ELR (cell line): ENCODE results near the gene GRK3.

Experiments used
- DNase-seq: peaks from one replicate; pipeline ENCODE4 v3.0.0-alpha.2; 2015; ENCODE audit warnings: low read depth

Gene GRK3

GRCh38 chr22:25663654-25664053 lies 99.2 kb downstream of the GRK3 start:
- DNase-seq, result no peak

GRCh38 chr22:25666308-25666707 lies 101.8 kb downstream of the GRK3 start:
- DNase-seq, result no peak

DNA sequence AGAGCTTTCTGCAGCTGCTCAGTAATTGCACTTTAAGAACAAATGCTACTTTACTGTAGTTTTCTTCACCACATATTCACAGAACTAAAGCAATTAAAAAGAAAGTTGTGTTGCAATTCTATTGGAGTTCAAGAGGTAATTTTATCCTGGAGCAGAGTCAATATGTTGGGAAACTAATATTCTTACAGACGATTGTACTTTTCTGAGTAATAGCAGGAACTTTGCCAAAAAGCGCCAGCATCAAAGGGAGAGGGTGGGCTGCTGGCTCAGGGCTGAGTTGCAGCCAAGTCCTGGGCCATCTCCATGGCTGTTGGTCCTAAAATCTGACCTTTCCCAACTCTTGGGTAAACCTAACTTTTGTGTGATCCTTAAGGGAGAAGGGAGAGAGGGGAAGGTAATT lies 104.0 kb downstream of the GRK3 start:
- DNase-seq, result peak; percentile 13

GRCh38 chr22:25669253-25670069 lies 105.0 kb downstream of the GRK3 start:
- no peak for DNase-seq

DNA sequence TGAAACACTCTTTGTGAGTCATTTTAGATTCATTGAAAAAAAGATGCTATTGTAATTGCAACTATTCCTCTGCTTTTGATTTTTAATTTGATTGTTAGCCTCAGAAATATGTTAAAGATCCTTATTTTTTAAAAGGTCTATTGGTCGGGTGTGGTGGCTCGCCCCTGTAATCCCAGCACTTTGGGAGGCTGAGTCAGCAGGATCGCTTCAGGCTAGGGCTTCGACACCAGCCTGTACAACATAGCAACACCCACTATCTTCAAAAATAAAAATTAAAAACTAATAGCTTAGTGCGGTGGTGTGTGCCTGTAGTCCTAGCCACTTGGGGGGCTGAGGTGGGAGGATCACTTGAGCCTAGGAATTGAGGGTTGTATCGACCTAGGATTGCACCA lies 105.6 kb downstream of the GRK3 start:
- no peak for DNase-seq

DNA sequence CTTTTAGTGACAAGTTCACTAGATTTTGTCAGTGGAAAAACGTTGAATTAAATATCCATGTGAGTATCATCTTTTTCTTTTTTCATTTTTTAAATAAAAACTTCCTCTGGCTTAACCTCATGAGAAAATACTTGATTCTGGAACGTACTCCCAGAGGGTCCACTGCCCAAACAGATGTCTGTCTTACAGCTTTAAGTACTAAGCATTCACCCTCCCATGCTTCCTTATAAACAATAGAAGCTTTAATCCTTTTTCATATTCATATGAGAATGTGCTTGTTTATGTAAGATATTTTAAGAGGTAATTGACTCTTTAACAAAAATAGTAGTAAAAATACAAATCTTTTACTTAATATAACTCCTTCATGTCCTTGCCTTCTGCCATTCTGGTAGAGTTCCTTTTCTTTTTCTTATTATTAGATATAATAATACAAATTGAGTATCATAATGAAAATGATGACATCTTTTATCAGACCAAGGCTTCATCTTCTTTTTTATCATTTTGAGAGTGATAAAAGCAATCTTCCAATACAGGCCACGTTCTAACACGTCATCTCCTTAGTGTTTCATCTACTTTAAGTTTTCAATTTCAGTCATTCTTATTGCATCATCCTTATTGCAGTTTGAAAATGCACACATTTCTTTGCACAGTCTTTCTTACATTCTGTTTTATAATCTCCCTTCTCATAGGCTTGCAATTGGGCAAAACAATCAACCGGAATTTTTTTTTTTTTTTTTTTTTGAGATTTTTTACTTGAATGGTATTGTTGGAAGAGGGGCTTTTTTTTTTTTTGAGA lies 108.0 kb downstream of the GRK3 start:
- DNase-seq, result no peak

DNA sequence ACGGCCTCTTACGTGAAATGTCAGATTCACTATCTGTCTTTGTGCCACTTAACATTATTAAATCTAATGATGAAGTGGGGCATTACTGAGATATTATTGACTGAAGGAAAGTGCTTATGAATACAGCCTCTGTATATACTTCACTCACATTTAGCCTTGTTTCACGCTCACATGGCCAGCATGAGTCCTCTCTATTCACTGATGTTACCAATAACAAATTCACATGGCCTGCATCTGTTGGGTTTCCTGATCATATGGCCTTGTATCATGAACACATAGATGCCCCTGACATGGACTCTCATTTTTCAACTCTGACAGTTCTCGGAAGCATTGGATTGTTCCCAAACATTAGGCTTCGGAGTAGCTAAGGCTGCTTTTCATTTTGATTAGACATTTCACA lies 109.2 kb downstream of the GRK3 start:
- no peak for DNase-seq

GRCh38 chr22:25677631-25678030 lies 113.2 kb downstream of the GRK3 start:
- no peak for DNase-seq

GRCh38 chr22:25680051-25680450 lies 115.6 kb downstream of the GRK3 start:
- no peak for DNase-seq

DNA sequence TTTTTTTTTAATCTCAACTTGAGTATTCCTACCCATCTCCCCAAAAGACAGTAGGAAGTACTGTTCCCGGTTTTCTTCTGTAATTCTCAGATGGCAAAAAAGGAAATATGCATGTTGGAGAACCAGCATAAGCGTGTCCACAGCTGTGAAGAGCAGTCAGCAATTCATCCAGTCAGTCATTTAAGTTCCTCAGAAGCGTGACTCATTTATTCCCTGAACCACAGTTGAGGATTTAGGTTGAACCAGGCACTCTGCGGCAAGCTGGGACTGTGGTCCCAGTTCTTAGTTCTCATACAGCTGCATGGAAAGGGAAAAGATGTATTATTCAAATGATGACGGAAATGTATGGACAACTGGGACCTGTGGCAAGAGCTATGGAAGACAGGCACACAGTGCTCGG lies 116.5 kb downstream of the GRK3 start:
- peak; percentile 2 for DNase-seq

DNA sequence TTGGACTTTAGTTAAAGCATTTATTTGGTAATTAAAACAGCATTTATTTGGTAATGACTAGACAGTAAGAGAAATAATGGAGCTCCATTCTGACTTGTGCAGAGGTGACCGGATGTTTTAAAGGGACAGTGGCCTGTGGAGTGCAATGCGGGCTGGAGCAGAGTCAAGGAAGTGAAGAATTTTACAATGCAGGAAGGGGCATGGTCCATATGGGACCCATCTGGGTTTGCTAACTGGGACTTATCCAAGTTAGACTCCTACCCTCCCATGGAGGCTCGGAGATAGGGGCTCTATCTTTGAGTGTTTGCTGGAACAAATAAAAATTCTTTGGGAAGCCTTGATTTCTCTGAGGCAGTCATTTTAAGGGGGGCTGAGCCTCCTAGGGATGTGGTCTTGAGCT lies 117.6 kb downstream of the GRK3 start:
- no peak for DNase-seq

GRCh38 chr22:25688627-25689026 lies 124.2 kb downstream of the GRK3 start:
- no peak for DNase-seq

DNA sequence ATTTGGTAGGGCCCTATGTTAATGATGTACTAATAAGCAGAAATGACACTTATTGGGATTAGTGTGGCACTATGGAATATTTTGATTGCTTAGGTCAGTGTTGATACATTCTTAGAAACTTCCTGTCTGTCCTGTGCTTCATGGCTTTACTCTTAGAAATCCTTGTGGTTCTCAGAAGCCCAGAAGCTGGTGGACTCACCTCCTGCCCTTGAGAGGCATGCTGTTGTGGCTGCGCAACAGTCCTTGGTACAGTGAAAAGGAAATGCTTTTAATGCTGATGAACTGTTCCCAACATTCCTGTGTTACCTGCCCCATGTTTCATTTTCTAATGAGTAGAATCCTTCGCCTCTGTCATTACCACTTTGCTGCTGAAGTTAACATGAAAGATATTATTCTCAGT lies 125.2 kb downstream of the GRK3 start:
- peak; percentile 3 for DNase-seq

DNA sequence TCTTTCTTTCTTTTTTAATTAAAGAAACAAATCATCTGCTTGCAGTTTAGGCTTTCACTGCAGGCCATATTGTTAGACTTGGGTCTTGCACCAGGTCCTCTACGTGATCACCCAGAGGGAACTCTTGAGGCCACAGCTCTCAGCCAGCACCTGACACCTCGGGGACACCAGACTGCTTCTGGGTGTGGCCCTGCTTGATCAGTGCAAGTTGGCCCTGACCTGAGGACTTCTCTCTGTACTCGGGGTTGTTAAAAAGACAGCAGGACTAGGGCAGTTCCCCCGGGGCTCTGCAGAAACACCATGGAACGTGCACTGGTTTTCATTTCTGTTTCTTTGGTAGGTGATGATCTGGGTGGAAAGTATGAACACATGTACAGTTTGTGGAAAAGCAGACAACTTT lies 126.3 kb downstream of the GRK3 start:
- DNase-seq, result no peak

DNA sequence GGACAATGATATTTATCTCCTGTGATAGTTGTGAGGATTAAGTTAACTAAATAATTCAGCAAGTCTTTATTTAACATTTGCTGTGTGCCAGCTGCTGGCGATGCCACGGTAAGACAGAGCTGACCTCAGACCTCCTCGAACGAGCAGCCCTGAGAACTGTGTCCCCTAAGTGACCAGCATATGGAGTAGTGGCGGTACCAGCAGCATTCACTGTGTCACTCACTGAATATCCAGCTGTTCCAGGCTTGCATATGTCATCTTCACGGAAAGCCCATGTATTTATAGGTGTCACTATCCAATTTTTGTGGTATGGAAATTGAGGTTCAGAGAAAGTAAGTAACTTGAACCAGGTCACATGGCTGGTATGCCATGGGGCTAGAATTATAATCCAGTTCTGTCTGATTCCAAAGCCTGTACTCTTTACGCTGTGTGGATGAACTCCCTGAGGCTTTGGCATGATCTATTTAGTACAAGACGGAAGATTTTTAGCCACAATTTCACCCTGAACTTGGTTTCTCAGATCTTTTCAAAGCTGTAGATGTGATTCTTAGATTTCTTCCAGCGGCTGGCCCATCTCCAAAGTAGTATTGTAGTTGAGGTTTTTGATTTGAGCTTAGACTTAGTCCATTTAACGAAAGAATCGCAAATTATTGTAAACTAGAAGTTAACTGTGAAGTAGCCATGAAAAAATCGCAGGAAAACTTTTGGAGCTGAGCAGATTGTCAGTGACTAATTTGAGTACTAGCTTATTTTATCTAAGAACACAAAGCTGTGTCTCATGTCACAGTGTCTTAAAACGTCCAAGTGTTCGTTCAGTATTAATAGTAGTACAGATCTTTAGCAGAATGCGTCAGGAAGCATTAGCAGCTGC lies 128.2 kb downstream of the GRK3 start:
- DNase-seq, result no peak

DNA sequence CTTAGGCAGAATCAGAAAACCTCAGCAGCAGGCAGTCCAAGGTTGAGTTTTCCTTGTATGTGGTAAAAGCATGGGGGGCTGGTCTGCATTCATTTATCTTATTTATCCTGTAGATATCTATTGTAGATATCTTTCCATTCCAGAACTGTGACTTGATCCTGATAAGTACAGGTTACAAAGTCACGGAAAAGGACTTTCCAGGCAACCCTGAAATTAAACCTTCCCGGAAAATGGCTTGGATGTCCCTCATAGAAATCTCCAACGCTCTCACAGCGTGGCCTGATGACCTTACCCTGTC lies 128.7 kb downstream of the GRK3 start:
- no peak for DNase-seq

DNA sequence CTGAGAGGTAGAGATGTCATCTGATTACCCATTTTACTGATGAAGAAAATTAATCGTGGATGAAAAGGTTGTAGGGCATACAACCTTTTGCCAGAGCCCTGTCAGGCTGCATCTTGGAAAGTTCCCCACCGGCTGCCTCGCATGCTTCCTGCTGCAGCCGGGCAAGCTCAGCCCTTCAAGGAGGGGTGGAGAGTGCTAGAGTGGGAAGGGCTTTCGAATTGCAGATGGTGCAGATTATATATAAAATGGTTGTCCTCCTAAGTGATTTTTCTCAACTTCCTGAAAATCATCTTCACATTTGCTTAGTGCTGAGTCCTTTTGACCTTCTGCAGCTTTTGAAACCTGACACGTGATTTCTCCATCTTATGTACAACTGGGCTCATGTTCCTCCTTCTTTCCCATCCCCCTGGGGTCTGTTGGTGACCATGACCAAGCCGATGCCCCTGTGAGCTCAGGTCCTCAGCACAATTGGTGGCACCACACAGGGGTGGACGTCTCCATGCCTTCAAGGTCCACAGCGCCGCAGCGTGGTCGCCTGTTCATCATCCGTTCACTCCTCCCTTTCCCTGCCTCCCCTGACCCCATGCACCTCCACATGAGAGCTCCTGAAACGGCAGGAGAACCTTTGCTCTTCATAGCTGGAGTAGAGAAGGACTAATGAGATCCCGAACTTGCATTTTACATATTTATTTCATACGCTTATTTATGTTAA lies 129.9 kb downstream of the GRK3 start:
- no peak for DNase-seq

DNA sequence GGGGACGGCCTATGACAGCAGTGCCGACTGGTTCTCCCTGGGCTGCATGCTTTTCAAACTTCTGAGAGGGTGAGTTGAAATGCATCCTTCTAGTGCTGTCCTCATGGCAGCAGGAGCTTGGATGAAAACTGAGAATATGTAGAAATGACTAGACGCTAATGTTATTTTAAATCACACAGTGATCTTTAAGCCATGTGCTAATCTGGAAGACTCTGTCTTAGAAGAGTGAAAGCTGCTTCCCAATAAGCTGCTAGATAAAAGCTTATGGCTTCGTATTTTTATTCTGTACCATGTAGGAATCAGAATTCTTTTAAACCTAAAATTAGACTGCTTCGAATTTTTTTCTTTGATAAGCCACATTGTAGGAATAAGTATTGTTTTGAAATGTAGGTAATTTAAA lies 130.7 kb downstream of the GRK3 start:
- DNase-seq, result no peak

DNA sequence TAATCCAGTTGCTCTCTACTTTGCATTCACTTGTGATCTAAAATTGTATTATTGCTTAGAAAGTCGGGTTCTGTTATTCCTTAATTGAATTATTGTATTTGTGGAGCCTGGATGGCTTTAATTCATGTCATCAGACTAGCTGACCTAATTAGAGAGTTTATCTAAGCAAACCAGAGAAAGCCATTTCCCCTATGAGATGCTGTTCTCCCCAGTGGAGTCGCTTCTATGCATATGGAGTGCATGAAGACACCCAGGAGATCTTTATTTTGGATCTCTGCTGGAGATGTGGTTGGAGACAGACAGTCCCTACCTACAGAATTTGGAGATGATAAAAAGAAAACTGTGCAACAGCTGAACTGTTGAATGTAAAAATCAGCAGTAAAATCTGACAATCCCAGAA lies 132.3 kb downstream of the GRK3 start:
- DNase-seq, result no peak

DNA sequence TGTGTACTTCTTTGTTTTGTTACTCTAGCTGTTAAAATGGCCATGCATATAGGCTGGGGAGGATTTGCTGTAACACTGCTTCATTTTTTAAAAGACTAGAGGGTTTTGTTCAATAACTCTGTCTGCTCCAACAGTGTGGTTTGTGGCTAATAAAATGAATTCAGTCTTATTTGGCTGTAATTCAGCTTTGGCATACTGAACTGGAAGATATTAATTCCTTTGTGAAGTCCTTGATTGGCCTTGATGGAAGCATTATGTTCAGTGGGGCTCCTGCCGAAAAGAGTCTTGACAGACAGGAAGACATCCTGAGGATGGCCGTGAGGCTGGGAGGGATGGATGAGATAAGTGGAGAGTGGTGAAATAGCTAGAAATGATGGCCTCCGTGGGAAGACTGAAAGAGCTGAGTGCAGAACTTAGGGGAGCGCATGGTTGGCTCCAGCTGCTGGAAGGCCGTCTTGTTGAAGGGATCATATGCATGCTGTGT lies 132.7 kb downstream of the GRK3 start:
- no peak for DNase-seq

DNA sequence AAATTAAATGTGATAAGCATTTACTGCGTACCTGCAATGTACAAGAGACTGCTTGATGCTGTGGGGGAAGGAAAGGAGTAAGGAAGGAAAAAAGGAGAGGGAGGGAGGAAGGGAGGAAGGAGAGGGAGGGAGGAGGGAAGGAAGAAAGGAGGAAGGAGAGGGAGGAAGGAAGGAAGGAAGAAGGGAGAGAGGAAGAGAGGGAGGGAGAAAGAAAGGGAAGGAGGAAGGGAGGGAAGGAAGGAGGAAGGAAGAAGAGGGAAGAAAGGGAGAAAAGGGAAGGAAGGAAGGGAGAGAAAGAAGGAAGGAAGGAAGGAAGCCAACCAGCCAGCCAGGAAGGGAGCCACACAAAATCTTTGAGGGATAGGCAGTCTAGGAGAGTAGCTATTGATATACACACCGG lies 133.5 kb downstream of the GRK3 start:
- DNase-seq, result no peak

DNA sequence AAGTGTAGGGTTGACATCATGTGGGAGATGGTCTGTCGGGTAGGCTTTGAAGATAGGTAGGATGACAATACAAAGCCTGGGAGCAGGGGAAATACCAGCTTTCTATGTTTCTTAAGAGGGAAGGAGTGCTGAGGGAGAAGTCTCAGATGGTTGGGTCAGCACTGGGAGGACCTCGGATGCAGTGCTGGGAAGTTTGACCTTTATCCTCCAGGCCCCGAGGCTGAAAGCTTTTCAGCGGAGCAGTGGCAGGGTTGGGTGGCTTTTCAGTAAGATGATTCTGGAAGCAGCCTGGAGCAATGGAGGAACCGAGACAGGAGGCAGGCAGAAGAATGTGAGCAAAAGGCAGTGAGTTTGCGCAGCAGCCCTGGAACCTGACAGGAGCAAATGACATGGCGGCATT lies 134.0 kb downstream of the GRK3 start:
- no peak for DNase-seq
